ENCODE data around the gene COLEC12.
"Not testable (repeated sequence)": the region's sequence is repeated elsewhere in the genome, so short reads cannot be mapped to it uniquely, and the experiment has no call there.

The COLEC12 gene

DNA sequence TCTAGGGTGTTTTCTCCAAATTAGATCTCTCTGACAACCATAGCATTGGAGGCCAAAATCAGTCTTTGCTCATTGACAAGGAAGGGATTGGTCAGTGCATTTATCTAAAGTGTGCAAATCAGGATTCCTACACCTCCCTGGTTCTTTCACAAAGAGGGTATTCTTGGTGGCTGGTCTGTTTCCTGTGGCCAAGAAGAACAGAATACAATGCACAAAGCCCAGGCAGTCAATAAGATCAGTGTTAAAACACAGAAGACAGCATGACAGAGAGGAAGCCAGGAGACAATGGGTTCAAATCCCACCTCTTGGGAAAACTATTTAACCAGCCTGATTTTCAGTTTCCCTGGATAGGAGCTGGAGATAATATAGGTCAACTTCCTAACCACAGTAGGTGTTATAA is 186.6 kb downstream of the COLEC12 start:
- DNase-seq, result no peak

DNA sequence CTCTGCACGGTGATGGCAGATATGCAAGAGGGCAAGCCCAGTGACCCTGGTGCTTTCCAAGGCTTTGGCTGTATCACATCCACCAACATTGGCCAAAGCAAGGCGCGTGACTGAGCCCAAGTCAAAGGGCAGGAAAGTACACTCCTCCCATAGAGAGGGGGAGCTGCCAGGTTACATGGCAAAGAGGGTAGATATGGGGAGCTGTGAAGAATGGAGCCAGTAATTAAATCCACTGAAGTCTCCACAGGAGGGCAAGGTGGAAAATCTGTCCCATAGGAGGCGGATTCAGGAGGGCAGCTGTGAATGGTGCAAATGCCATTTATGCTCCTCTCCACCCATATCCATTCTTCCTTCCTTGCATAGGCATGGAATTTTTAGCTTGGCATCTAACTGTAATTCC is 188.1 kb downstream of the COLEC12 start:
- DNase-seq, result no peak

DNA sequence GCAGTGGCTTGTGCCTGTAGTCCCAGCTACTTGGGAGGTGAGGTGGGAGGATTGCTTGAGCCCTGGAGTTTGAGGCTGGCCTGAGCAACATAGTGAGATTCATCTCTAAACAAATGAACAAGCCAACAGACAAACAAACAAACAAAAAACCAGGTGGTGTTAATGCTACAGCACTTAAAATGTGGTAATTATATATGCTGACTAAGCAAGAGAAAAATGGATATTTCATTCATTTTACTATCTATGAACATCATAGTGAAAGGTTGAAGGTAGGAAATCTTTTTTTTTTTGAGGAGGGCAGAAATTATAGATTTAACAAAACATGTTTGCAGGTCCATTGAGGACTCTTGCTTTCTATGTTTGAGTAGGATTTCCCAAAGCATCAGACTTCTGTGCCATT is 190.5 kb downstream of the COLEC12 start:
- no peak for DNase-seq

DNA sequence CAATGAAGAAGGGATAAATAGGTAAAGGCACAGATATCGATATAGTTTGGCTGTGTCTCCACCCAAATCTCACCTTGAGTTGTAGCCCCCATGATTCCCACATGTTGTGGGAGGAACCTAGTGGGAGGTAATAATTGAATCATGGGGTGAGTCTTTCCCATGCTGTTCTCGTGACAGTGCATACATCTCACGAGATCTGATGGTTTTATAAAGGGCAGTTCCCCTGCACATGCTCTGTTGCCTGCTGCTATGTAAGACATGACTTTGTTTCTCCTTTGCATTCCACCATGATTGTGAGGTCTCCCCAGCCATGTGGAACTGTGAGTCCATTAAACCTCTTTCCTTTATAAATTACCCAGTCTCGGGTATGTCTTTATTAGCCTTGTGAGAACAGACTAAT is 192.4 kb downstream of the COLEC12 start:
- not testable (repeated sequence) for DNase-seq

DNA sequence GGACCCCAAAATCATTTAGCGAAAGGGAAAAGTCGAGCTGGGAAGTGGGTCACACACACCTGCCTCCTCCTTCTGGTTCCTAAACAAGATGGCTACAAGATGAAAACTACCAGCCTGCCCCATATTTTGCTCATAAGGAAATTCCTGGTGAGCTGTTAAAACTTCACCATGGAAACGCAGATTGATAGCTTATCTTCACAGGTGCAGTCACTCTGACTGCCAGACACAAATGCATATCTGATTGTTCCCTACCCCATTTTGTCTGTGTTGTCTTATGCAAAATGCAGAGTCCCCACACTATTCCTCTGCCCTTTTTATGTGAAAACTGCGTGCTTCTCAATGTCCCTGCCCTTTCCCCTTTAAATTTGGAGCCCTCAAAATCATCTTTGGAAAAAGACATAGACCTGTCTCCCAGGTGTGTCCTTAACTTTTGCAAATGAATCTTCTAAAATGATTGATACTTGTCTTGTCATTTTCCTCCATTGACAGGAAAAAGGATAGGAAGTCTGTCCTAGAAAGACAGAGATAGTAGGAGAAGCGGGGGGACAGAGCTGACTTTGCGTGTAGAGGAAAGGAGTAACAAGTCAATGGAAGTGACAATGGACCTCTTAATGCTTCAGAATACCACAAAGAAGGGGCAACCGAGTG is 193.8 kb downstream of the COLEC12 start:
- DNase-seq, result no peak

DNA sequence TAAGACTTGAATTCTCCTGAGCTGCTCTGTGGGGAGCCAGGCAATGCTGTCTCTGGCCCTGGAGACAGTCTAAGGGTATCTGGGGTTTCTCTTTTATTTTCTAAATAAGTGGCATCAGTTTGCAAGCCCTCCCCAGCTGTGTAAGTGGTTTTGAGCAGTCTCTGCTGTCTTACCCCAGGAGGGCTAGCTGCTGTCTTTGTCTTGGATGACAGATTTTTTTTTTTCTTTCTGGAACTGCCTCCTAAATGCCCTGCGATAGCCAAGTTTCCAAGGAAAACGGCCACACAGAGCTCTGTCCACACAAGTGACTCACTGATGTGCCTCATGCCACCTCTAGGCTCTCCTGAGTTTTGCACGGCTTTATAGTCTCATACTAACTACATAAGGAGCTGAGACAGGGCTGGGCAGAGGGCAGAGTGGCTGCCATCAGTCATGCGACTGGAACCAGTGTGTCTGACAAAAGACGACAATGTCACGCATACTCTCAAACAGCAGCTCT is 195.4 kb downstream of the COLEC12 start:
- no peak for DNase-seq

DNA sequence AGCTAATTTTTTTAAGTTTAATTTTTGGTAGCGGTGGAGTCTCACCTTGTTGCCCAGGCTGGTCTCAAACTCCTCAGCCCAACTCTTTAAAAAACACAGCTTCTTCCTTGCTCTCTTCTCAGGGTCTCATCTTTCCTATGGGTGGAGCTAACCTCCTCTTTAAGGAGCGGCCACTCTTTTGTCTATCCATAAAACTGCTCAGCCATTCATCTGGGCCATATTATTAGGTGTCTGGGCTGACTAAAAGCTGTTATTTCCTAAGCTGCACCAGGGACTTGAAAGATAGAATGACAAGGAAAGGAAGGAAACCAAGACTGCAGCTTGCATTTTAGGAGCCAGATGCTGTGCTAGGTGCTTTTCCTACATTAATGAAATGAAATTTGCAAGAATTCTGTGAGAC is 196.9 kb downstream of the COLEC12 start:
- no peak for DNase-seq

DNA sequence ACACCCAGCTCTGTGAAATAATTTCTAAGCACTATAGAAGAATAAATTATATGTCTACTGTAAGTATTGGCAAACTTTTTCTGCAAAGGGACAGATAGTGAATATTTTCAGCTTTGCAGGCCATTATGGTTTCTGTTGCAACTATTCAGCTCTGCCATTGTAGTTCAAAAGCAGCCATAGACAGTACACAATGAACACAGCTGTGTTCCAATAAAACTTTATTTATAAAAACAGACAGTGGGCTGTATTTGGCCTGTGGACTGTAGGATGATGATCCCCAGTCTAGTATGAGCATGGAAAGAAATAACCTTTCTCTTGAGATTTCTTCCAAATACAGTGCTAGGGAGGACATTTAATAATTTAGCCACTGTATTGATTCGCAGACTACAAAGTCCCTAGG is 197.5 kb downstream of the COLEC12 start:
- DNase-seq, result no peak

DNA sequence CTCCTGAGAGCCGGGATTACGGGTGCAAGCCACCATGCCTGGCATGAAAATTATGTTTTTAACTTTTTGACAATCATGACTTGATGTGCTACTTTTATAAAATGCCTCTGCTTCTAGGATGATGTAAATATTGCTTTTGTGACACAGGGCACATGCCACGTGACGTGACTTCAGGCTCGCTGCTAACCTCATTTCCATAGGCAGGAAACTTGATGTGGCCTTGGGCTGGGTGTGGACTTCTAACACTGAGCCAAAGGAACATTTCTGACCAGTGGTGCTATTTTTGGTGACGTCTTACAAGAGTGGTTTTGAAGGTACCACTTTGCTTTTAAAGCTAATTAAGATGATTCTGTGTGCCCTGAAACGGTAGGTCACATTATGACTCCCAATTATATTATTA is 198.4 kb downstream of the COLEC12 start:
- DNase-seq, result no peak

DNA sequence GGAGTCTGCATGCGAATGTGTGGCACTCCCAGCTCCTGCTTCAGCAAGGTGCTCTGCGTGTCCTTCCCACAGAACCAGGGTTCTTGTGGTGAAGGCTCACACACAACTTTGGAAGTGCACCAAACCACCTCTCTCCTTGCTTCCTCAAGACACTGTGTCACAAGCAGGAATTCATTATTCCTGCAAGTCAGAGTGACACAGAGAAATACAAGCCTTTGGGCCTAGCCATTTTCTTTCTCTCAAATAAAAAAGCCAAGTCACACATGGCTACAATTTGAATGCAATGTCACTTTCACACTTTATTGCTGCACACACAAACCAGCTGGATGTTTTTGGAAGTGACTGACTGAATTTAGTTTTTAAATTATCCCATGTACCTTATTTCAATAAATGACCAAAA is 202.6 kb downstream of the COLEC12 start:
- DNase-seq, result no peak

DNA sequence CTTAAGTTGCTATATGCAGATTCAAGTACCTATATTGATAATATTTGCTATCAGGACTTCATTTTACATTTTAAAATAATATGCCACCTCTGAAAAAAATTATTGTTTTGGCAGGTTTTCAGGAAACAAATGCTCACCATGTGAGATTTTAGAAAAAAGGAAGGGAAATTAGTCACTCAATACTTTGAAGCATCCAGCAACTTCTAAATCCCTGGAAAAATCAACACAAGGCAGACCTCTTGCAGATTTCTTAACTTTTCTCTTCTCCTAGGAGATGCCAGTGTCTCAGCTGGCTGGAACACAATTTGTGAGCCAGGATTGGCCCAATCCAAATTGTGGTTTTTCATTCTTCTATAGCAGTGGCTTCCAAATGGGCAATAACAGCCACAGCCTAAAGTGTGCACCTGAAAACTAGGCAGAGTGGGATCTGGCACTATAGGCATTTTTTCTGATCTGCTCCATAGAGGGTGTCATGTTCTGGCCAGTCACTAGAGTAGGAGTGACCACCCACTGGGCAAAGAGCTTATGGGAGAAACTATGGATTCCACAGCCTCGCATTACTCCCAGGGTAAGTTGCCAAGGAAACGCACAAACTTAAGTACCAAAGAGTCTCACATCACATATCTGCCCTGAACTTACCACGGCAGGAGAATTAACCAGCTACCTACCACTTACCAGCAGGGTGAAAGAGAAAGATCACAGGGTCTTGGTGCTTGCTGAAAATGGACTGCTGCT is 204.6 kb downstream of the COLEC12 start:
- DNase-seq, result peak; percentile 51

DNA sequence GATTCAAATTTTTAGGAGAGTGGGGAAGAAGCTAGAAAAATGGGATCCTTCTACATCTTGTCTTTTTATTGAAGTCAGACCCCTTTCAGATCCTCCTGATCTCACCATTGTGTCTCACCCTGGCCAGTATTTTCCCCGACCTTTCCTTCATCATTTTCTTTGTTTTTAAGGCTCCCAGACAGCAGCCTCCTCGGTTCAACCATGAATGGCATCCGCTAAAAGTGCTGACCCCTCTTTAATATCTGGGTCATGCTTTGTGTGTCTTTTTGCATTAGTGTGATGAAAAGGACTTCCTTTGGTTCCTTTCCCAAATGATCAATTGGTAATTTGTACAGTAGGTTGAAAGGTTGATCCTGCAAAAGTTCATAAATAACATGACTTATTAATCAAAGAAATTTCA is 205.9 kb downstream of the COLEC12 start:
- DNase-seq, result no peak

DNA sequence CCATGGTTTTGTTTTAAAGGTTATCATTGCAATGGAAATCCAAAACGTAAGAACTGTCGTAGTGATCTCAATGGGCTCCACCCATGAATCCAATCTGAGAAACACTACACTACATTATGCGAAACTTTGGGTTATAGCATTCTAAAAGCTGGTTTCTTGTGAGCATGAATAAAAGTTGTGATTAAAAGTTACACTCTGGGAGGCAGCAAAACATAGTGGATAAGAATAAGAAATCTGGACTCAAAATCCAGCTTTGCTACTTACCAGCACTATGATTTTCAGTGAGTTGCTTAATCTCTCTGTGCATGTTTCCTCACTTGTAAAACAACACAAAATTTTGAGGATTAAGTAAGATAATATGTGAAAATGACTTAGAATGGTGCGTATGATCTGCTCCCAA is 207.0 kb downstream of the COLEC12 start:
- no peak for DNase-seq

DNA sequence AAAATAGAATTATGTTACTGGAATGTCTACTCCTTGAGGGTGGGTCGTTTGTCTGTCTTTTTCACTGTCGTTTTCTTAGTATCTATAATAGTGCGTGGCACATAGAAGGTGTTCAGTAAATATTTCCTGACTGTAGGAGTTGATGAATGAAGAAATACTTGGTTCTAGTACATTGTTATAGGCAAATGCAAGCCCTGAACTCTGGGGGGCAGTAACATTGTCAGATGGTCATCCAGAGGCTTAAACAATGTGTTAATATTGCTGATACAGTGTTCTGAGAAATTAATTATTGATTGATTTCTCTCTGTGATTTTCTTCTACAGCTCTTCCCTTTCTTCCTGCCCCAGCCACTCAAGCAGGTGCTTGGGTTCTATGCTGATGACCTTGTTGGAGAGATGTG is 208.2 kb downstream of the COLEC12 start:
- no peak for DNase-seq

DNA sequence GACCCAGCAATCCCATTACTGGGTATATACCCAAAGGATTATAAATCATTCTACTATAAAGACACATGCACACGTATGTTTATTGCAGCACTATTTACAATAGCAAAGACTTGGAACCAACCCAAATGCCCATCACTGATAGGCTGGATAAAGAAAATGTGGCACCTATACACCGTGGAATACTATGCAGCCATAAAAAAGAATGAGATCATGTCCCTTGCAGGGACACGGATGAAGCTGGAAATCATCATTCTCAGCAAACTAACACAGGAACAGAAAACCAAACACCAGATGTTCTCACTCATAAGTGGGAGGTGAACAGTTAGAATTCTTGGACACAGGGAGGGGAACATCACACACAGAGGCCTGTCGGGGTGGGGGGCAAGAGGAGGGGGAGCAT is 210.5 kb downstream of the COLEC12 start:
- DNase-seq, result not testable (repeated sequence)

DNA sequence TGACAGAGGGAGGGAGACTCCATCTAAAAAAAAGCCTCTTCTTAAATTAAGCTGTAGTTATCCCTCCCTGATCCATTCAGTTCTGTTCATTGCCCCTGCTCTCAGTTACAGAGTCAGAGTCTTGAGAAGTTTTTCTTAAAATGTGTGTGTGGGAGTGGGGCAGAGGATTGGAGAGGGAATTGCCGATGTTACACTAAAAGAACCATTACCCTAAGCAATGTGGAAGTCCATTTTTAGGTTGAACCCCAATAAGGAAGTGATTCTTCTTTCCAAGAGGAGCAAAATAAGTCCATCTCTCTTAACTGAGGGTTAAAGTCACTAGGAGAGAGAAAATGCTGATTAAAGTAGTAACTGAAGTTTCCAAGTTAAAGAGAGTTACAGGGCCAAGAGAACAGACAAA is 211.5 kb downstream of the COLEC12 start:
- no peak for DNase-seq

DNA sequence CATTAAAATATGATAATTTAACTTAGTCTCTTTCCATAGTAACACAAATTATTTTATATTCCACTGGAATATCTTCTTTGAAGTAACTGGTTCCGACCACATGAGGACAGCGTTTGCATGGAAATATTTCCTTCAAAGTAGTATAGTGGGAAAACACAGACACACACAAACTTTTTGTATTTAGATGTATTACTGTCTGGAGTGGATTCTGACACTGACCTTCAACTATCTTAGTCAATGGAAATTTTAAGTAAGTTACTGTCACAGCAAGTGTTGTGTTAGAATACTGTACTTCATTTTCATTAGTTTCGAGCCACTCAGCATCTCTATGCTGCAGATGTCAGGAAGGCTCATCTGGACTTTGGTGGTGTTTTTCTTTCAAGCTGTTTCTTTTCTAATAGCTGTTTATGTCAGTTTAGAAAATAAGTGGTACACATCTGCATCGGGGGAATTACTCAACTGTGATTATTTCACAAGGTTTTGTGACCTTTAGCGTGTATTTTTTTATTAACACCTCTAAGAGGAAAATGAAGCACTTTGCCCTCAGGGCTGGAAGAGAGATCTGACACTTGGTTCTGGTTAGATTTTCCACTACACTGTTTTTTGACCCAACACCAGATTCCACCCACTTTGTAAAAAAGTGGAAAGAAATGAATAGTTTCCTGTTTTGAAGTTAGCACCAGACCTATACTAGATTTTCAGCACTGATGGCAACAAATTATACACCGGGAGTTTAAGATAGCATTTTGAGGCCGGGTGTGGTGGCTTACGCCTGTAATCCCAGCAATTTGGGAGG is 213.8 kb downstream of the COLEC12 start:
- no peak for DNase-seq

DNA sequence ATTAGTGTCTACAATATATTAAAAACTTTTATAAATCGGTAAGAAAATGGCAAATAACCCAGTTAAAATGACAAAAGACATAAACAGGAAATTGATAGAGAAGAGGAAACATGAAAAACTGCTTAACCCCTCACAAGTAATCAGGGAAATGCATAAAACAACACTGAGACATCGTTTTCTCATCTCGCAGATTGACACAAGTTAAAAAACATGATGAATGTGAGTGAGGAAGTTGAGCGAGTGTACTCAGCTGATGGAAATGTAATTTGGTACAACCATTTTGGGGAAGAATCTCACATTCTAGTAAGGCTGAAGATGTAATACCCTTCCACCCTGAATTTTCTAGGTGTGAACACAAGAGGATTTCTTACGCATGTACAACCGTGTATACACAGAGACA is 214.7 kb downstream of the COLEC12 start:
- DNase-seq, result no peak

DNA sequence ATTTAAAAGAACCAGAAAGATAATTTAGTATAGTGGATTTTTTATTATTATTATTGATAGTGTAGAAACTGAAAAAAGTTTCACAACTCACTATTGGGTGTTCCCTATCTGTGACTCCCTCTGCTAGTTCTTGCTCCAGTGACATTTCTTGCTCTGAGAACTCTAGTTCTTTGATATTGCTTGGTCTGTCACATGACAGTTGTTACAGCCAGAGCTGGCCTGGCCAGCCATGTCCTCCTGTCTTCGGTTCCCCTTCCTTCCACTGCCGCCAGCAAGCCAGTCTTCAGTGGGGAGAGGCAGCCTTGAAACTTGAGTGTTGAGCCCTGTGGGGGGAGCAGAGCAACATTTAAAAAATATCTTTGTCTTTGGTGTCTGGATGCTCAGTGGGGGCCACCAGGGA is 225.0 kb downstream of the COLEC12 start:
- no peak for DNase-seq

DNA sequence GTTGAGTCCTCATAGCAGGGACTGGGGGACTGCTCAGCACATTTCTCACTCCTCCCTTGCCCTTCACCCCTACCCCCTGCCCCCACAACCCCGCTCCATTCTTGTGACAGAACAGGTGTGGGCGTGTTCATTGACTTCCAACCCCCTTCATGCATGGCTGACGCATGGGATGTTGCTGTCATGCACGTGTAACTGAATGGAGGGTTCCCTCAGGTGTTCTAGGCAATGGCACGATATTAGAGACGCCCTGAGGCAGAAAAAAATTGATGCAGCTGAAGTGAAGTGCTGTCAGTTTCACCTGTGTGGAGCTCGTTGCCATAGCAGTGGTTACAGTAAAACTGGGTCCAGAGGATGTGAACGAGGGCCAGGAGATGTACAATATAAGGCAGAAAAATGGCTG is 226.2 kb downstream of the COLEC12 start:
- no peak for DNase-seq

DNA sequence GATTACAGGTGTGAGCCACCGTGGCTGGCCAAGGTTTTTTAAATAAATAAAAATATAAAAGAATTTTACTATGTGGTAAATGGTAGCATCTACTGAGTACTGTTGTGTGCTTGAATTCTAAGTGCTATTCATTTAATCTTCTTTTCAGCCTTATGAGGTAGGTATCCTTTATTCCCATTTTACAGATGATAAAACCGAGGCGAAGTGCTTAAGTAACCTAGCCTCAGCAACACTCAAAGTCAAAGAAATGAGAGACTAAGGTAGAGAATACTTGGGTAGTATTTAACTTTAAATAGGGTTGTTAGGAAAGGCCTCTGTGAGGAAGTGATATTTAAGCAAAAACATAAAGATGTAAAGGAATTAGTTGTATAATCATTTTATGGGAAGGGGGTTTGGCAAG is 227.0 kb downstream of the COLEC12 start:
- DNase-seq, result no peak

DNA sequence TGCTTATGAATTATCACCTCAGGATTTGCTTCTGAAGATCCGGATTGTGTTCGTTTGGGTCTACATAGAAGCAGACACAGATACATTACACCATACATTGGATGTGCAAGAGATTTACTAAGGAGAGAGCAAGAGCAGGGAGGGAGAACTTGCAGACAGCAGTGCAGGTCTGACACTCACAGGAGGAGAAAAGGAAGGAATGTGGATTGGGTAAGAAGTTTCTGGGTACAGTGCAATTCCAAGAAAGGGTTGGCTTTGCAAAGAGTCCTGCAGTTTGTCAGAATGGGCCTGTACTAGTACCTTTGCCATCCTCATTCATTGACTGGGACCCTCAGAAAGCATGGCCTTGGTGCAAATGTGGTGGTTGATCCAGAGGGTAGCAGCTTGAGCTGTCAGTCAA is 227.9 kb downstream of the COLEC12 start:
- DNase-seq, result no peak

DNA sequence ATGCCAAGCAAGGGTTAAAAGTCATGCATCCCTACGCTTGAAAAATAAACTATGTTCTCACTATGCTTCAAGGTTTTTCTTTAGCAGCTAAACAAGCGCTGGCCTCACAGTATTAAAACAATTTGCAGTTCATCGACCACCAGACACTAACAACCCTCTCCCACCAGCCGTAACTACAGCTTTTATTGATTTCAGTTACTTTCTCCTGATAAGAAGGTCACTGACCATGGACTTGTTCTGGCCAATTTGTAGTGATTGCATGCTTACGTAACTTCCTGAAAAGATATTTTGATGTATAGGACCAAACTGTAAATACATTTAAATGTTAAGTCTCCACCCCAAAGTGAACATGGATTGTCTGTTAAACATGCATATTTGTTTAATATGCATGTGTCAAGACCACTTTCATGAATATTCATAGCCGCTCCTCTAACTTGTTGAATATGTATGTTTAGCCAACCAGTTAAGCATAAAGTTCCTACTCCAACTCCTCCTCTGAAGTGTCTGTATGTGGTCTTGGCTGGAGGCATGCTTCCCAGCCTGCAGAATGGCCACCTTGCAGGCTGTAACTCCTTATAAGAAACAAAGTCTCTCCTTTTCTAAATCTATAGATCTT is 230.9 kb downstream of the COLEC12 start:
- DNase-seq, result no peak
